ENCODE data around the gene IFT57. TPM values are rescaled to one million over a fixed set of nuclear protein-coding genes. Genes with fewer than 3 reads are reported as not detected.

IFT57 gene
- total and polyA plus RNA-seq, 12 donors = 5.9 to 29.5 (median 20.4) TPM

DNA sequence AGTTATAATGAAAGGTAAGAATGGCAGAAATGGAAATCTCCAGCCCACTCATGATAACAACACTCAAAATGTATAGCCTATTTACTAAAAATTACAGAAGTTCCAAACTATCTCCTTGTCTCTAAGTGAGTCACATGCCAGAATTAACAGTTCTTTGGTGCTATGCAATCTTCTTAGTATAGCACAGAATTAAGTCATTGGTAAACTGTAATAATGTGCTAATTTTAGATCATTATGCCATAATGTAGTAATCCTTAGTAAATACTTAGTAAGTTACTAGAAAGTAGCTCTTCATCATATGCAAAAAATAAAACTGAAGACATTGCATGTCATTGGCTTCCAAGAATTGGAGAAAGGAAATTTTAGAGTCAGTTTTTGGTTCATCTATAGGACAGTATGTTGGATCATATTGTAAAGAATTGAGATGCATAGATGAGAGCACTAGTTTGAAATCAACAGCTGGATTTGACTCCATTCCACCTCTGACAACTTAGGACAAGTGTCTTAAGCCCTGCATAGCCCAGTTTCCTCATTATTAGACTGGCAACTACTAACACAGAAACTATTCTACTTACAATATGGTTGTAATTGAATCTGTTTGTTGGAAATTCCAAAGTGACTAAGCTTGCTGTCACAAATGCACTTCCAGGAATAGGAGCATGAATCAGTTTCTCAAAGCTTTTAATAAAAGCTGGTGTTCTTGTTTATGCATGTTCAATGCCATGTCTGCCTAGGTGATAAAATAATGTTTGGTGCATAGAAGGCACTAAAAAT lies 91.3 kb downstream of the IFT57 start:
- intact Hi-C loops (cut with DNase I) = no loop called here
- no peak for TF ChIP-seq CTCF (IDR thresholded peaks at IDR 0.05)
- DNase-seq (no peak), ATAC-seq (peak in 6 of 8 donors; percentile 45 to 90 (median 83))
- Histone ChIP-seq H3K4me1 (peaks cover 0 to 61% (median 7%) of the 10 kb centered on the region in 9 donors), H3K36me3 (no peaks in the 10 kb centered on the region), H3K4me3 (no peak overlapping the region), H3K27ac (peak overlapping the region in 2 of 10 donors; percentile 27 to 53), H3K27me3 (no peaks in the 10 kb centered on the region), H3K9me3 (no peaks in the 10 kb centered on the region)

DNA sequence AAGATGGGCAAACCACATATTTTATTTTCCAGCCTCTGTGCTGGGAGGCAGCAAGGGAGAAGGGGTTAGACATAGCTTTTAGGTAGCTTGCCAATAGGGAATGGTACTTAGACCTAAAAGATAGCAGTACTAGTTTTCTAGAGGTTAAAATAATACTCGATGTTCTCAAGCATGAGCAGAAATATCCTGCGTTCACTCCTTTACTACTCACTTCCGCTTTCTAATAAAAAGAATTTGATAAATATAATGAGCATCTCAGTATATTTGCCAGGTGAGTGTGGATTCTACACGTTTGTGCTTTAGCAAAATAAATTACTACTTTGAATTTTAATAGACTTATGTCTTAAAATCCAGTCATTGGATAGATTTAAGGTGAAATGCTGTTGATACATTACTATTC lies 92.0 kb downstream of the IFT57 start:
- intact Hi-C loops (cut with DNase I) = no loop called here
- DNase-seq (no peak), ATAC-seq (no peak)
- Histone ChIP-seq H3K4me1 (peaks cover 0 to 67% (median 7%) of the 10 kb centered on the region in 9 donors), H3K36me3 (no peaks in the 10 kb centered on the region), H3K9me3 (no peaks in the 10 kb centered on the region), H3K4me3 (no peak overlapping the region), H3K27ac (peak overlapping the region in 1 of 10 donors; percentile 3), H3K27me3 (no peaks in the 10 kb centered on the region)
- no peak for TF ChIP-seq CTCF (IDR thresholded peaks at IDR 0.05)
- WGBS, 2 donors = 82 to 85% methylated on average over 4 of the region's 4 CpGs

- no peaks in the 10 kb centered on the region for H3K27me3 ChIP-seq
- peak in 1 of 8 donors; percentile 11 for ATAC-seq
- no peaks in the 10 kb centered on the region for H3K36me3 ChIP-seq
- intact Hi-C loops (cut with DNase I) = no loop called here
- no peaks in the 10 kb centered on the region for H3K9me3 ChIP-seq
- DNase-seq = no peak
- WGBS, 2 donors = 70 to 74% methylated on average over 9 of the region's 9 CpGs
- H3K27ac ChIP-seq = peak overlapping the region in 1 of 10 donors; percentile 83
- peaks cover 0 to 63% (median 7%) of the 10 kb centered on the region in 9 donors for H3K4me1 ChIP-seq
- TF ChIP-seq CTCF (IDR thresholded peaks at IDR 0.05) = no peak
- peak overlapping the region in 1 of 10 donors; percentile 6 for H3K4me3 ChIP-seq
These were observed 94.8 kb downstream of the IFT57 start for GRCh38 chr3:108127301-108127988.

- ATAC-seq (no peak), DNase-seq (no peak)
- peaks cover 0 to 52% (median 7%) of the 10 kb centered on the region in 9 donors for H3K4me1 ChIP-seq
- no peaks in the 10 kb centered on the region for H3K9me3 ChIP-seq
- peak overlapping the region in 1 of 10 donors; percentile 22 for H3K4me3 ChIP-seq
- H3K36me3 ChIP-seq = no peaks in the 10 kb centered on the region
- intact Hi-C loops (cut with DNase I) = no loop called here
- no peak for TF ChIP-seq CTCF (IDR thresholded peaks at IDR 0.05)
- 97% methylated on average over 1 of the region's 1 CpG for WGBS, 2 donors
- no peaks in the 10 kb centered on the region for H3K27me3 ChIP-seq
- peak overlapping the region in 1 of 10 donors; percentile 83 for H3K27ac ChIP-seq
These were observed 95.9 kb downstream of the IFT57 start for GRCh38 chr3:108126348-108126747.

Measured in heart right ventricle (tissue), 16 donors.